Keratinocyte (primary cell): ENCODE data around the gene CD180. TPM values are rescaled to one million over a fixed set of nuclear protein-coding genes. Genes with fewer than 3 reads are reported as not detected.

Source experiments
- DNase-seq: peaks from one replicate; pipeline ENCODE4 v3.0.0-alpha.2; 2011; ENCODE audit warnings: low read depth, missing footprints, low spot score
- FAIRE-seq: peaks from 2 replicates; lab custom pipeline; 2011; peaks lifted over from hg19 to GRCh38; lab: Jason Lieb, UNC
- H2AFZ ChIP-seq: 2 replicates; pipeline ENCODE4 v1.6.0; 2012; ENCODE audit warnings: low read length, control low read depth, inconsistent platforms; ENCODE audit not compliant: control insufficient read depth
- H3K27ac ChIP-seq: 2 replicates; pipeline ENCODE4 v1.5.1; 2011; ENCODE audit warnings: low read length; ENCODE audit not compliant: control insufficient read depth, insufficient read depth
- H3K27me3 ChIP-seq: 3 replicates; pipeline ENCODE4 v1.6.0; 2011; ENCODE audit warnings: low read length; ENCODE audit not compliant: control insufficient read depth, insufficient read depth; ENCODE audit errors: extremely low read depth
- H3K36me3 ChIP-seq, 2 experiments: 2 replicates in 1 of 2; 3 replicates in 1 of 2; pipeline ENCODE4 v1.5.1; 2011; ENCODE audit warnings: low read length in 2 of 2, mild to moderate bottlenecking in 1 of 2; ENCODE audit not compliant: control insufficient read depth in 2 of 2, insufficient read depth in 2 of 2; ENCODE audit errors: extremely low read depth in 1 of 2
- H3K4me1 ChIP-seq: 3 replicates; pipeline ENCODE4 v1.5.1; 2011; ENCODE audit warnings: low read length; ENCODE audit not compliant: control insufficient read depth, insufficient read depth; ENCODE audit errors: extremely low read depth
- H3K4me2 ChIP-seq: 3 replicates; pipeline ENCODE4 v1.6.0; 2011; ENCODE audit warnings: low read depth, low read length; ENCODE audit not compliant: control insufficient read depth, insufficient read depth; ENCODE audit errors: extremely low read depth
- H3K4me3 ChIP-seq, 3 experiments: fragments of 200-600 bp in 1 of 3; sonication (generic) in 1 of 3; 2 replicates in 2 of 3; 3 replicates in 1 of 3; pipeline ENCODE4 v1.5.1; 2011 to 2016; ENCODE audit warnings: low read length in 3 of 3, mild to moderate bottlenecking in 3 of 3, control low read depth in 2 of 3, inconsistent platforms in 1 of 3, low read depth in 1 of 3, mixed read lengths in 1 of 3, mixed run types in 1 of 3, moderate library complexity in 1 of 3; ENCODE audit not compliant: control insufficient read depth in 2 of 3, insufficient read depth in 2 of 3; ENCODE audit errors: extremely low read depth in 1 of 3
- H3K79me2 ChIP-seq: 2 replicates; pipeline ENCODE4 v1.6.0; 2012; ENCODE audit warnings: low read length; ENCODE audit not compliant: control insufficient read depth, insufficient read depth
- H3K9ac ChIP-seq: 3 replicates; pipeline ENCODE4 v1.6.0; 2011; ENCODE audit warnings: low read length; ENCODE audit not compliant: control insufficient read depth, insufficient read depth; ENCODE audit errors: extremely low read depth
- H3K9me1 ChIP-seq: 3 replicates; pipeline ENCODE4 v1.6.0; 2011; ENCODE audit warnings: low read length; ENCODE audit not compliant: control insufficient read depth, insufficient read depth; ENCODE audit errors: extremely low read depth
- H3K9me3 ChIP-seq: 2 replicates; pipeline ENCODE4 v1.5.1; 2012; ENCODE audit warnings: low read depth, low read length; ENCODE audit not compliant: control insufficient read depth
- H4K20me1 ChIP-seq: 3 replicates; pipeline ENCODE4 v1.6.0; 2011; ENCODE audit warnings: low read length; ENCODE audit not compliant: control insufficient read depth, insufficient read depth; ENCODE audit errors: extremely low read depth
- EZH2 ChIP-seq: IDR thresholded peaks from one replicate; pipeline ENCODE4 v1.6.1; 2012; ENCODE audit warnings: inconsistent platforms, mild to moderate bottlenecking, low read length, moderate library complexity
- dilution Hi-C: fragments of 300-500 bp; cut with MboI; formaldehyde crosslinking; loops from one replicate; pipeline ENCODE4 v1.7.0; 2020; ENCODE audit warnings: low sequenced_read_pairs; ENCODE audit not compliant: extremely low pct_ligation_motif_present
- polyA plus RNA-seq, 5 experiments: library from polyadenylated mRNA; depleted of rRNA in 3 of 5; stranded (reverse) in 3 of 5; stranded (forward) in 1 of 5; unstranded in 1 of 5; fragments of >200 nt; gene quantifications; 1 replicate in 1 of 5; 2 replicates in 3 of 5; 3 replicates in 1 of 5; pipeline versions ENCODE4 v1.2.1 to v1.2.3, GENCODE V29; 2011 to 2012; ENCODE audit warnings: missing spikeins in 2 of 5, low read depth in 1 of 5, low replicate concordance in 1 of 5
- TF ChIP-seq, protein P1 (sequence below), 3 experiments: IDR thresholded peaks in 1 of 3; conservative IDR thresholded peaks in 1 of 3; optimal IDR thresholded peaks in 1 of 3; 2 replicates in 2 of 3; 3 replicates in 1 of 3; pipeline versions ENCODE3 to v1.5.1; 2011; ENCODE audit warnings: low read length in 3 of 3, mild to moderate bottlenecking in 3 of 3, moderate library complexity in 2 of 3, control low read depth in 1 of 3, inconsistent platforms in 1 of 3; ENCODE audit not compliant: insufficient read depth in 2 of 3; ENCODE audit errors: extremely low read depth in 1 of 3

Gene CD180
- polyA plus RNA-seq, 1 donor (not counting 4 experiments of a cell fraction or from before 2014, with no cell fraction given): not detected

DNA sequence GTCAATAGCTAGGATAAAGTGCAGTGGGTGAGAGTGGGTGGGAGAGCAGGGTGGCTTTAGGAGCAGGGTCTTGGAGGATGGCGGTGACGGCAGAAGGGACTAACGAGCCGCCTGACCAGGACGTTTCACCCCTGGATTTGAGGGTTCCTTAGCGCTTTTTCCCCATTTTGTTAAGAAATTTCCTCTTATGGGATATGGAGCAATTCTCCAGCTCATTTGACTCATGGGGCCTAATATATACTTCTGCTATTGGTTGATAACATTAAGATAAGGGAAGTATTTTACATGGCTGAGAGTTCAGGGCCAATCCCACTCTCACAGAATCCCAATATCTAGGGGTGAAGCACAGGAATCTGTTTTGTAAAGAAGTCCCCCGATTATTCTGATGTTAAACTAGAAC is 17.6 kb downstream of the CD180 start:
- H2AFZ ChIP-seq: no peak overlapping the region
- DNase-seq (no peak), FAIRE-seq (no peak)
- H3K36me3 ChIP-seq: no peaks in the 10 kb centered on the region
- no peak for TF ChIP-seq EZH2
- TF ChIP-seq, protein P1, sequence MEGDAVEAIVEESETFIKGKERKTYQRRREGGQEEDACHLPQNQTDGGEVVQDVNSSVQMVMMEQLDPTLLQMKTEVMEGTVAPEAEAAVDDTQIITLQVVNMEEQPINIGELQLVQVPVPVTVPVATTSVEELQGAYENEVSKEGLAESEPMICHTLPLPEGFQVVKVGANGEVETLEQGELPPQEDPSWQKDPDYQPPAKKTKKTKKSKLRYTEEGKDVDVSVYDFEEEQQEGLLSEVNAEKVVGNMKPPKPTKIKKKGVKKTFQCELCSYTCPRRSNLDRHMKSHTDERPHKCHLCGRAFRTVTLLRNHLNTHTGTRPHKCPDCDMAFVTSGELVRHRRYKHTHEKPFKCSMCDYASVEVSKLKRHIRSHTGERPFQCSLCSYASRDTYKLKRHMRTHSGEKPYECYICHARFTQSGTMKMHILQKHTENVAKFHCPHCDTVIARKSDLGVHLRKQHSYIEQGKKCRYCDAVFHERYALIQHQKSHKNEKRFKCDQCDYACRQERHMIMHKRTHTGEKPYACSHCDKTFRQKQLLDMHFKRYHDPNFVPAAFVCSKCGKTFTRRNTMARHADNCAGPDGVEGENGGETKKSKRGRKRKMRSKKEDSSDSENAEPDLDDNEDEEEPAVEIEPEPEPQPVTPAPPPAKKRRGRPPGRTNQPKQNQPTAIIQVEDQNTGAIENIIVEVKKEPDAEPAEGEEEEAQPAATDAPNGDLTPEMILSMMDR (optimal IDR thresholded peaks at IDR 0.05 in 1 of 3, IDR thresholded peaks at IDR 0.05 in 1 of 3, conservative IDR thresholded peaks at IDR 0.05 in 1 of 3; ENCODE audit: extremely low read depth in 1 of 3, insufficient read depth in 2 of 3, low read length in 3 of 3): no peak
- H4K20me1 ChIP-seq: no peaks in the 10 kb centered on the region
- dilution Hi-C loops: no loop called here
- H3K9me3 ChIP-seq: no peaks in the 10 kb centered on the region
- H3K79me2 ChIP-seq: no peaks in the 10 kb centered on the region
- no peak overlapping the region for H3K4me3 ChIP-seq
- H3K4me1 ChIP-seq: no peaks in the 10 kb centered on the region
- H3K27me3 ChIP-seq: no peaks in the 10 kb centered on the region
- H3K9ac ChIP-seq: no peak overlapping the region
- no peak overlapping the region for H3K27ac ChIP-seq
- no peak overlapping the region for H3K4me2 ChIP-seq
- no peaks in the 10 kb centered on the region for H3K9me1 ChIP-seq

DNA sequence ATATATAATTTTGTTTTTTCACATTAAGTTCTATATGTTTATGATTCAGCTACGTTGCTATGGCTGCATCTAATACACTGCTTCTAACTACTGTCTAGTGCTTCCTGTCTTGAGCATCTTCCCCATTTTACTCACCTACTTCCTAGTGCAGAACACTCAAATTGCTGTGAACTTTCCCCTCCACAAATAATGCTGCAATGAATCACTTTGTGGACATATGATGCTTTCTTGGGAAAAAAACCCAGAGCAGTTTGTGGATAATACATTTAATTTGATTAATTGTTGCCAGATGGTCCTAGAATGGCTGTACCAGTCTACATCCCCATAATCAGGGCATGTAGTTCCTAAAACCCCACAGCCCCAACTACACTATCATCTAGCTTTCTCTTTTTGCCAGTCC is 18.5 kb downstream of the CD180 start:
- dilution Hi-C loops: no loop called here

More for the DNA sequence above, 18.5 kb downstream of the CD180 start:
- Histone ChIP-seq H3K9me1 (no peaks in the 10 kb centered on the region), H3K27ac (no peak overlapping the region), H3K27me3 (no peaks in the 10 kb centered on the region), H4K20me1 (no peaks in the 10 kb centered on the region), H2AFZ (no peak overlapping the region), H3K9me3 (no peaks in the 10 kb centered on the region), H3K9ac (no peak overlapping the region), H3K79me2 (no peaks in the 10 kb centered on the region), H3K36me3 (no peaks in the 10 kb centered on the region), H3K4me3 (no peak overlapping the region), H3K4me1 (no peaks in the 10 kb centered on the region), H3K4me2 (no peak overlapping the region)
- no peak for FAIRE-seq
- no peak for DNase-seq
- TF ChIP-seq, protein P1 (optimal IDR thresholded peaks at IDR 0.05 in 1 of 3, IDR thresholded peaks at IDR 0.05 in 1 of 3, conservative IDR thresholded peaks at IDR 0.05 in 1 of 3; ENCODE audit: extremely low read depth in 1 of 3, insufficient read depth in 2 of 3, low read length in 3 of 3): no peak
- no peak for TF ChIP-seq EZH2
